WTC11 (cell line): ENCODE measurements around the gene HOXB3.

Experiments used
- ATF2 ChIP-seq: sonication (generic); formaldehyde crosslinking; IDR thresholded peaks from 2 replicates; pipeline ENCODE4 v1.8.1; 2022; ENCODE audit warnings: low read depth, missing genetic modification reagents, borderline replicate concordance
- ATF3 ChIP-seq: sonication (generic); formaldehyde crosslinking; conservative IDR thresholded peaks from 2 replicates; pipeline ENCODE4 v1.8.1; 2022; ENCODE audit warnings: mild to moderate bottlenecking, missing genetic modification reagents
- CREB1 ChIP-seq: sonication (generic); formaldehyde crosslinking; IDR thresholded peaks from 2 replicates; pipeline ENCODE4 v1.8.0; 2023; ENCODE audit warnings: mild to moderate bottlenecking, missing genetic modification reagents
- CREM ChIP-seq: sonication (generic); formaldehyde crosslinking; IDR thresholded peaks from 2 replicates; pipeline ENCODE4 v1.8.1; 2022; ENCODE audit warnings: mild to moderate bottlenecking, missing genetic modification reagents, moderate library complexity
- CTCF ChIP-seq: fragments of 200-600 bp; IDR thresholded peaks from 2 replicates; pipeline ENCODE4 v1.8.0; 2022; ENCODE audit warnings: antibody characterized with exemption
- E2F5 ChIP-seq: sonication (generic); formaldehyde crosslinking; IDR thresholded peaks from 2 replicates; pipeline ENCODE4 v1.8.1; 2022; ENCODE audit warnings: mild to moderate bottlenecking, moderate library complexity, missing genetic modification reagents
- JUN ChIP-seq: sonication (generic); formaldehyde crosslinking; IDR thresholded peaks from 2 replicates; pipeline ENCODE4 v1.8.0; 2023; ENCODE audit warnings: mild to moderate bottlenecking, missing genetic modification reagents
- NR3C1 ChIP-seq: sonication (generic); formaldehyde crosslinking; conservative IDR thresholded peaks from 2 replicates; pipeline ENCODE4 v1.8.1; 2023; ENCODE audit warnings: low read depth, mild to moderate bottlenecking, missing genetic modification reagents
- ZNF532 ChIP-seq: fragments of 250-450 bp; sonication (Bioruptor Pico); IDR thresholded peaks from 2 replicates; pipeline ENCODE4 v1.9.0; 2021; ENCODE audit warnings: mild to moderate bottlenecking, borderline replicate concordance
- ZSCAN18 ChIP-seq: fragments of 250-450 bp; sonication (Bioruptor Pico); IDR thresholded peaks from 2 replicates; pipeline ENCODE4 v2.1.2; 2022; ENCODE audit warnings: mild to moderate bottlenecking, moderate library complexity

- no peak for TF ChIP-seq JUN
- TF ChIP-seq CTCF: no peak
- TF ChIP-seq CREM (CRISPR knock-in tag): no peak
- TF ChIP-seq ATF3 (CRISPR knock-in tag): no peak
- TF ChIP-seq NR3C1 (CRISPR knock-in tag): no peak
- TF ChIP-seq ZNF532 (CRISPR knock-in tag): no peak
- TF ChIP-seq E2F5: no peak
- TF ChIP-seq ATF2 (CRISPR knock-in tag): no peak
- TF ChIP-seq ZSCAN18: no peak
- no peak for TF ChIP-seq CREB1 (CRISPR knock-in tag)
Observed at GRCh38 chr17:48568499-48569239, 21.4 kb downstream of the HOXB3 start.
